Stimulated activated CD4-positive, alpha-beta T cell treated with anti-CD3 and anti-CD28 coated beads, Interleukin-4, amount 100 ng/mL, for 4 hours (primary cell): Measurements from ENCODE around the gene SMTNL2.
"Not testable (repeated sequence)": the region's sequence is repeated elsewhere in the genome, so short reads cannot be mapped to it uniquely, and the experiment has no call there.

Experiments used
- DNase-seq, 2 experiments: peaks; one replicate each; pipeline ENCODE4 v3.0.0-alpha.2; 2020

SMTNL2 gene

DNA sequence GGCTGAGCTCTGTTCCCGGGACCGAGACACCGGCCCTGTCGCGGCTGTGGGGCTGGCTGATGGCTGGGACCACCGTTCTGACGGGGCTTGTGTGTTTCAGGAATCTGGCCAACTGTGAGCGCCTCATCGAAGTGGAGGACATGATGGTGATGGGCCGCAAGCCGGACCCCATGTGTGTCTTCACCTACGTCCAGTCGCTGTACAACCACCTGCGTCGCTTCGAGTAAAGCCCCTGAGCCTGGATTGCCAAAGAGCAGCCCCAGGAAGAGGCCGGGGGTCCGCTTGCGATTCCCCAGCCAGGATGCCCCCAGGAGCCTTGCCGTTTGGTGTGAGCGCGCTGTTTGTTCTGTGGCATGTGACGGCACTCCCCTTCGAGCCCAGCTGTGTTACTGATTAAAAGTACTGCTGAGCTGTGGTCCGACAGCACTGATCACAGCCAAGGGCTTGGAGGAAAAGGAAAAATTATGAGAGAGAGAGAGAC lies 23.0 kb downstream of the SMTNL2 start:
- no peak for DNase-seq

GRCh38 chr17:4607773-4608187 lies 23.5 kb downstream of the SMTNL2 start:
- DNase-seq = no peak

DNA sequence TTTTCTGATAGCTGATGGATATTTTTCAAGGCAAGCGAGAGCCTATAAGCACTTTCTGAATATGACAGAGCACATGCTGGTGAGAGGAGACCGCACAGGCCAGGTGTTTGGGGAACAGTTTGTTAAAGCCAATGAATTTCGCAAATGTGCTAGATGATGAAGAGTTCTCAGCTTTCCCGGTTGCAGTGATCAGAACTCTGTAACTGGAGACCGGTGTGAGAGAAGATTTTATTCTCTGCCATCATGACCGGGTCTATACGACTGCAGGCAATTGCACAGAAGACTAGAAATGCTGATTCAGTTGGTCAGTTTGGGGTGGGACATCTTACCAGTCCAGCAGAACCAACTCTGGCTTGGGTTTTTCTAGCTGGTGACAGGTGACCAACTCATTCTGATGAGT lies 25.4 kb downstream of the SMTNL2 start:
- no peak for DNase-seq

- DNase-seq = no peak
Measured at GRCh38 chr17:4610162-4610561, 25.8 kb downstream of the SMTNL2 start.

DNA sequence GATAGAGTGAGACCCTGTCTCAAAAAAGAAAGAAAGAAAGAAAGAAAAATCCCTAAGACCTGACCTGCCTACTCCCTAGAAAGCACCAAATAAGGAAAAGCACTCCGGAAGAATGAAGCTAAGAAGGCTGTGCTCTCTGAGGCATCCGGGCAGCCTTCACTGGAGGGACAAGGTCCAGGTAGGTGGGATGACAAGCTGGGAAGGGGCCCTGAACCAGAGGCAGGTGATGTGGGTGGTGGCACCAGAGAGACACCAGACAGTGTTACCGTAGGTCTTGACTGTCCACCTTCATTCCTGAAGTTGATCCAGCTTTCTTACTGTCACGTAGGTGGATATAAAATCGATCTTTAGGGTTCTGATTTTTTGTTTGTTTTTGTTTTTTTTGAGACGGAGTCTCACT lies 26.3 kb downstream of the SMTNL2 start:
- no peak for DNase-seq

GRCh38 chr17:4616476-4616875 lies 32.1 kb downstream of the SMTNL2 start:
- DNase-seq = no peak

DNA sequence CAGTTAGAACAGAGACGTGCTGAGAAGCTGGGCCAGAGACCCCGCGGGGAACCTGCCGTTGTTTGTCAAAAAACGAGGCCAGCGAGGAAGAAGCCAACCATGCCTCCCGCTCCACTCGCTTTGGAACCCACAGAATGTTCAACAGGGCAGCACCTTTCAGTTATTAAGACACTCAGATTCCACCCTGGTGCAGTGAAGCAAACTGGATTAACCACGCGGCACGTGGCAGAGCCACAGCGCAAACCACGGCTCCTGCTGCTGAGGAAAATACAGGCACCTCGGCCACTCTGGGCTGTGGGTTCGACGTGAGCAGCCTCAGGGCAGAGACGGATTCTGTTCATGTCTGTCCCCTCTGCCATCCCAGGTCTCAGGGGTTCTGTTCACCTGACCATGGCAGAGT lies 32.8 kb downstream of the SMTNL2 start:
- DNase-seq = no peak

DNA sequence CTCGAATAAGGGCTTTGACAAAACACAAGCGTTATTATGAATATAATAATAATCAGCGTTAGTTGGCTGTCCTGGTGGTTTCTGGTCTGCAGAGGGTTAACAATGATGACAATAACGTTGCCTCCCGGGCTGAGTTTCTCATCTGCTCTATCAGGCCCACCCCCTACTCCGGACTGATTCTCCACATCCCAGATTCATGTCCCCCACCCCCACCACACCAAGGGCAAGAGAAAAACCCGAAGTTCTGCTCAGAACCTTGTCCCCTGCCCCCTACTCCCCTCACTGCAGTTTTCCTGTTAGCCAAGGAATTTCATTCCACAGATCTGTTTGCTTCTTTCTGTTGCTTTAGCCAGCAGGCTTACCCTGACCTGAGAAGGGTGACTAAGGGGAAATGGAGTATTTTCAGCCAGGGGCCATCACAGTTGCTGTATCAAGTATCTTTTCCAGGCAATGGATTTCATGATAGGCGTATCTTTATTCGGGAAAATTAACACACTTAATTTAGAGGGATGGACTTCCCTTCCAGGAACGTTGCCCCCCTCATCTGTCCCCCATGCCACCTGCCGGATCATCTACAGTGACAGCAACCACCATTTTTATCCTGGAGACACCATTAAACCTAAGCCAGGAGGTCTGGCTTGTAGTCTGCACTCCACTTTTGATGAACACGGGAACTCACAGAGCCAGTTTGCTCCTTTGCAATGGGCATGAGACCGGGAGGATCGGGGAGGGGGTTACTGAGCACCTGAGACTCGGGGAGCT lies 33.4 kb downstream of the SMTNL2 start:
- no peak for DNase-seq

DNA sequence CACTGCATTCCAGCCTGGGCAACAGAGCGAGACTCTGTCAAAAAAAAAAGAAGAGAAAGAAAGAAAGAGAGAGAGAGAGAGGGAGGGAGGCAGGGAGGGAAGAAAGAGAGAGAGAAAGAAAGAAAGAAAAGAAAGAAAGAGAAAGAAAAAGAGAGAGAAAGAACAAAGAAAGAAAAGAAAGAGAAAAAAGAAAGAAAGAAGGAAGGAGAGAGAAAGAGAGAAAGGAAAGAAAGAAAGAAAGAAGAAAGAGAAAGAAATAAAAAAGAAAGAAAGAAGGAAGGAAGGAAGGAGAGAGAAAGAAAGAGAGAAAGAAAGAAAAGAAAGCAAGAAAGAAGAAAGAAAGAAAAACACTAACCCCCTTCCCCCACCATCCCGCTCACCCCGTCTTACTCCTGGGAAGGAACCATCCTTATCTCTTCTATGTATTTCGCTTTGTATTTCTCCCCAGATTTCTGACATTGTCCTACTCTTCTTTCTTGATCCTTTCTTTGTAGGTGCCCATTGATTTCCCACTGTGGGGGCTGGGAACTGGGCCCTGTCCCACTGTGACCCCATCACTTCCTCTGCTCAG lies 36.3 kb downstream of the SMTNL2 start:
- no peak for DNase-seq

DNA sequence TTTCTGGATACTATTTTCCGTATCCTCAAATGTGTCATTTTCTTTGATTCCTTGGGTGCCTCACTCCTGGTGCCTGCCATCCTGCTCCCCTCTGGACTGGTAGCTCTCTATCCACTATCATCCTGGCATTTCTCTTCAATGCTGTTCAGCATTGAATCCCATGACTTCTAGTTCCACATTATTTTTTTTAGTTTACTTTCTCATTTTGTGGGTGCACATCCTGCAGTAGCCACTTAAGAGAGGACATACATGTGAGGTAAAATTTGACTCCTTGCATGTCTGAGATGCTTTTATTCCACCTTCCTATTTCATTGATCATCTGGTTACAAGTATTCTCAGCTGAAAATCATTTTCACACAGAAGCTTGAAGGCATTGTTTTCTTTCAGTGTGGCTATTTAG lies 38.0 kb downstream of the SMTNL2 start:
- DNase-seq = no peak

DNA sequence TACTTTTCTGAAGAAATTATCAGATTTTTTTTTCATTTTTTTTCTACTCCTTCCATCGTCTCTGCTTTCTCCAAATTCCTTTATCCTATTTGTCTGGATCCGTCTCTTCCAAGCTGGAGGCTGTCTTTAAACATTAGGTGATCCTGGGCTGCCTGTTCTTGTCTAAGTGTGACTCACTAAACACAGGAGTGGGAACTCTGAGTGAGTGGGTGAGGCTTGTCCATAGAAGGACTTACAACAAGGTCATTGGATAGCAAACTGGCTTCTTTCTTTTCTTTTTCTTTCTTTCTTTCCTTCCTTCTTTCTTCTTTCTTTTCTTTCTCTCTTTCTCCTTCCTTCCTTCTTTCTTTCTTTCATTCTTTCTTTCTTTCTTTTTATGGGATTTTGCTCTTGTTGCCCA lies 38.9 kb downstream of the SMTNL2 start:
- DNase-seq = no peak

GRCh38 chr17:4624451-4624911 lies 40.2 kb downstream of the SMTNL2 start:
- not testable (repeated sequence) for DNase-seq

- DNase-seq = no peak
Measured at GRCh38 chr17:4625181-4625617, 40.9 kb downstream of the SMTNL2 start.

GRCh38 chr17:4626734-4627256 lies 42.5 kb downstream of the SMTNL2 start:
- DNase-seq = no peak

GRCh38 chr17:4631431-4631830 lies 47.1 kb downstream of the SMTNL2 start:
- DNase-seq = no peak

DNA sequence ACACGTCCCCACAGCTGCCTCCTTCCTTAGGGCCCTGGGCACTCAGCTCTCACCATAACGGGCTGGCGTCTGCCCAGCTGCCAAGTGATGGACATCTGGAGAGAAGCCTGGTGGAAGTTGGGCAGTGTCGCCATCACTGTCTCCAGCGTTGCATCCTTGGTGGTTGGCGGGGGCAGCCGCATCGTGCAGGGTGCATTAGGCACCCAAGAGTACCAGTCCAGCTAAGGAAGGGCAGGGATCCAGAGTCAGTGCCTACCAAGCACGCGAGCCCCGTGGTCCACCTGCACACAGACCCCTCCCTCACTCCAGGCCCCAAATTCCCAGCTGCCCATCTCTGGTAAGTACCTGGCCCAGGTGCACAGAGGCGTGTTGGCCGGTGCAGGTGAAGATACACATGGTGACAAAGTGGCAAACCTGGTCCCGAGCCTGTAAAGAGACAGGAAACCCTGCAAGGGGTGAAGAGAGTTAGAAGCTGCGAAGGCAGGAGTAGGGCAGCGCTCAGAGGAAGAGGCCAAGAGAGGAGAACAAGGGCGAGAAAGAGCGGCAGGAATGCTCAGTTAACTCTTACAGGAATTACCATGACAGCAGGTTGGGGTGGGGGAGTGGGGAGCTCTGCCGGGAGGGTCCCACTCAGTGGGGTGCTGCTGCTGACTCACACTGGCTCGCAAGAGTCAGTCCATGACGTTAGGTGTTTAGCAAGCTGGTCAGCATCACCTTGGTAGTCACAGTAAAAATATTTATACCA lies 47.7 kb downstream of the SMTNL2 start:
- DNase-seq = no peak

GRCh38 chr17:4632581-4632920 lies 48.2 kb downstream of the SMTNL2 start:
- DNase-seq = no peak

DNA sequence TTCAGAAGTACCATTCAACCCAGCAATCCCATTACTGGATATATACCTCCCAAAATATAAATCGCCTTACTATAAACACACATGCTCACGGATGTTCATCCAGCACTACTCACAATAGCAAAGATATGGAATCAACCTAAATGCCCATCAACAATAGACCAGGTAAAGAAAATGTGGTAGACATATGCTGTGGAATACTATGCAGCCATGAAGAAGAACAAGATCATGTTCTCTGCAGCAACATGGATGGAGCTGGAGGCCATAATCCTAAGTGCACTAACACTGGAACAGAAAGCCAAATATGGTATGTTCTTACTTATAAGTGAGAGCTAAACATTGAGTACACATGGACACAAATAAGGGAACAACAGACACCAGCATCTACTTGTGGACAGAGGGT lies 49.3 kb downstream of the SMTNL2 start:
- no peak for DNase-seq

DNA sequence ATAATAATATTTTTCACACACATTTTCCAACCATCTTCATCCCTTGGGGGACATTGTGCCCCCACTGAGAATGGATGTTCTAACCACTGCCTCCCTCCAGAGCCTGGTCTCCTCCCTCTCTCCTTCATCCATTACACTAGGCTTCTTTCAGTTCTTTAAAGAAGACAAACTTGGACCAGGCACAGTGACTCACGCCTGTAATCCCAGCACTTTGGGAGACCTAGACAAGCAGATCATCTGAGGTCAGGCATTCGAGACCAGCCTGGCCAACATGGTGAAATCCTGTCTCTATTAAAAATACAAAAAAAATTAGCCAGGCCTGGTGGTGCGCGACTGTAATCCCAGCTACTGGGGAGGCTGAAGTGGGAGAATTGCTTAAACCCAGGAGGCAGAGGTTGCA lies 50.6 kb downstream of the SMTNL2 start:
- no peak for DNase-seq

DNA sequence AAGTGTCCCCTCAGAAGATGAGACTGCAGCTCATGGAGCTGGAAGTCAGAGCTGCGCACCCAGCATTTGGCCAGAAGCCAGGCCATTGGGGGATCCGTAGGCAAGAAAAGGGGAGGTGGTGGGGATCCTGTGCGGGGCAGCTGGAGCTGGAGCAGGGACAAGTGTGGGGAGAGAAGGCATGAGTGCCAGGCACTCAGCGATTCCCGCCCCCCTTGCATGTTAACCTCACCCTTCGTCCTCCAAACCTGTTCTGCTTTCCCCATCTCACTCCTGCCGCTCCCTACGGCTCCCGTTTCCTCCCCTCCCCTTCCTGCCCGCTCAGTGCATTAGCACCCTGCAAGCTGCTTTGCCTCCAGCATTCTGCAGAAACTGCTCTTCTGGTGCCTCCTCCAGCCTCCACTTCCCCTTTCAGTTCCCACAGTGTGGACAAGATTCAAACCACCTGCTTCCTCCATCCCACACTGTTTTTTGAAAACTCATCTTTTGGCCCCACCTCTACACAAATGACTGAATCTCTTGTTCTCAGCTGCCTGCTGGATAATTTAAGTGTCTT lies 51.6 kb downstream of the SMTNL2 start:
- no peak for DNase-seq

- DNase-seq = no peak
Measured at GRCh38 chr17:4636474-4637100, 52.3 kb downstream of the SMTNL2 start.

- DNase-seq = not testable (repeated sequence)
Measured at GRCh38 chr17:4638766-4639165, 54.4 kb downstream of the SMTNL2 start.
